Activated CD4-positive, alpha-beta T cell treated with anti-CD3 and anti-CD28 coated beads, Interleukin-2, amount 50 U/mL, for 16 hours (primary cell): ENCODE results near the gene WDR26.
"Not testable (repeated sequence)": the region's sequence is repeated elsewhere in the genome, so short reads cannot be mapped to it uniquely, and the experiment has no call there.

Experiments
- DNase-seq: peaks from one replicate; pipeline ENCODE4 v3.0.0-alpha.2; 2020

The WDR26 gene

GRCh38 chr1:224434691-224435317 lies at the start of gene WDR26:
TSS of gene WDR26 (minus strand) at chr1:224434797.
- peak; percentile 90 for DNase-seq

- DNase-seq = not testable (repeated sequence)
These were observed 48.6 kb upstream of the WDR26 start for GRCh38 chr1:224483206-224483605.

- no peak for DNase-seq
These were observed 48.0 kb upstream of the WDR26 start for GRCh38 chr1:224482619-224483018.

- DNase-seq = no peak
These were observed 47.0 kb upstream of the WDR26 start for GRCh38 chr1:224481601-224482000.

GRCh38 chr1:224480888-224481459 lies 46.4 kb upstream of the WDR26 start:
- not testable (repeated sequence) for DNase-seq

- not testable (repeated sequence) for DNase-seq
These were observed 45.6 kb upstream of the WDR26 start for GRCh38 chr1:224480200-224480599.

- no peak for DNase-seq
These were observed 38.2 kb upstream of the WDR26 start for GRCh38 chr1:224472806-224473205.

GRCh38 chr1:224466154-224466553 lies 31.6 kb upstream of the WDR26 start:
- DNase-seq = no peak

GRCh38 chr1:224459966-224460365 lies 25.4 kb upstream of the WDR26 start:
- no peak for DNase-seq

- DNase-seq = no peak
These were observed 24.4 kb upstream of the WDR26 start for GRCh38 chr1:224458996-224459395.

GRCh38 chr1:224458296-224458695 lies 23.7 kb upstream of the WDR26 start:
- DNase-seq = no peak

- no peak for DNase-seq
These were observed 23.2 kb upstream of the WDR26 start for GRCh38 chr1:224457782-224458144.

GRCh38 chr1:224456637-224456953 lies 22.0 kb upstream of the WDR26 start:
- DNase-seq = no peak

- DNase-seq = no peak
These were observed 19.9 kb upstream of the WDR26 start for GRCh38 chr1:224454402-224455055.

GRCh38 chr1:224450561-224451350 lies 16.2 kb upstream of the WDR26 start:
- DNase-seq = no peak

GRCh38 chr1:224450159-224450558 lies 15.6 kb upstream of the WDR26 start:
- DNase-seq = no peak

GRCh38 chr1:224448453-224449017 lies 13.9 kb upstream of the WDR26 start:
- no peak for DNase-seq

- DNase-seq = no peak
These were observed 13.4 kb upstream of the WDR26 start for GRCh38 chr1:224447971-224448370.

GRCh38 chr1:224447251-224447650 lies 12.7 kb upstream of the WDR26 start:
- no peak for DNase-seq

GRCh38 chr1:224438989-224439388 lies 4.4 kb upstream of the WDR26 start:
- DNase-seq = no peak

- no peak for DNase-seq
These were observed 1.4 kb upstream of the WDR26 start for GRCh38 chr1:224435999-224436398.

- peak; percentile 51 for DNase-seq
These were observed 744 bp upstream of the WDR26 start for GRCh38 chr1:224435318-224435763.
